PC-3 (cell line): Measurements from ENCODE around the gene SEPTIN1. TPM values are rescaled to one million over a fixed set of nuclear protein-coding genes. Genes with fewer than 3 reads are reported as not detected.

Experiments used
- ATAC-seq: fragments of 200-7000 bp; cut with Tn5 transposase; 2 replicates; pipeline ENCODE4 v1.9.1; 2020; ENCODE audit warnings: mild to moderate bottlenecking, moderate library complexity
- BruUV-seq: library from RNA; stranded (reverse); fragments of 400-500 nt; replicated peaks from 2 replicates; lab custom pipeline; 2021; lab: Mats Ljungman, UMichigan
- CTCF ChIA-PET: fragments of 300-600 bp; sonication (Branson Sonifier 250); formaldehyde crosslinking; loops from one replicate; lab custom pipeline; 2022; ENCODE audit warnings: antibody characterized with exemption; lab: Charles Lee
- POLR2A ChIA-PET: fragments of 300-600 bp; sonication (Branson Sonifier 250); formaldehyde crosslinking; loops from one replicate; lab custom pipeline; 2022; ENCODE audit warnings: antibody characterized with exemption; ENCODE audit not compliant: unreplicated experiment; lab: Charles Lee
- DNase-seq: peaks from one replicate; pipeline ENCODE4 v3.0.0-alpha.2; 2015
- H2AFZ ChIP-seq: fragments of 300-600 bp; sonication (generic); 2 replicates; pipeline ENCODE4 v1.6.0; 2016; ENCODE audit warnings: antibody characterized with exemption, low read length
- H3F3A ChIP-seq: fragments of 300-600 bp; sonication (generic); one replicate; pipeline ENCODE4 v1.6.0; 2017; ENCODE audit warnings: antibody characterized with exemption, low read length, control low read depth, mild to moderate bottlenecking; ENCODE audit not compliant: unreplicated experiment
- H3K27ac ChIP-seq: fragments of 300-600 bp; sonication (generic); 2 replicates; pipeline ENCODE4 v1.5.1; 2016; ENCODE audit warnings: mild to moderate bottlenecking, low read length
- H3K27me3 ChIP-seq: fragments of 300-600 bp; sonication (generic); 2 replicates; pipeline ENCODE4 v1.6.1; 2016; ENCODE audit warnings: low read length, mixed read lengths
- H3K36me3 ChIP-seq: fragments of 300-600 bp; sonication (generic); 2 replicates; pipeline ENCODE4 v1.6.1; 2016; ENCODE audit warnings: low read depth, mixed run types, low read length, mixed read lengths
- H3K4me1 ChIP-seq: fragments of 300-600 bp; sonication (generic); 2 replicates; pipeline ENCODE4 v1.5.1; 2016; ENCODE audit warnings: low read length; ENCODE audit not compliant: insufficient read depth
- H3K4me2 ChIP-seq: fragments of 300-600 bp; sonication (generic); 2 replicates; pipeline ENCODE4 v1.6.0; 2016; ENCODE audit warnings: low read length
- H3K4me3 ChIP-seq: fragments of 300-600 bp; sonication (generic); 2 replicates; pipeline ENCODE4 v1.5.1; 2016; ENCODE audit warnings: mild to moderate bottlenecking, low read length, mixed read lengths
- H3K79me2 ChIP-seq: fragments of 300-600 bp; sonication (generic); 2 replicates; pipeline ENCODE4 v1.6.1; 2017; ENCODE audit warnings: low read length, mixed read lengths
- H3K9ac ChIP-seq: fragments of 300-600 bp; sonication (generic); 2 replicates; pipeline ENCODE4 v1.6.0; 2016; ENCODE audit warnings: mild to moderate bottlenecking, low read length
- H3K9me2 ChIP-seq: fragments of 300-600 bp; sonication (generic); replicated peaks from 2 replicates; pipeline ENCODE4 v1.6.1; 2016; ENCODE audit warnings: mixed run types, low read length, mixed read lengths
- H3K9me3 ChIP-seq: fragments of 300-600 bp; sonication (generic); 2 replicates; pipeline ENCODE4 v1.6.1; 2016; ENCODE audit warnings: low read length, mixed read lengths
- H4K20me1 ChIP-seq: fragments of 300-600 bp; sonication (generic); 2 replicates; pipeline ENCODE4 v1.6.1; 2016; ENCODE audit warnings: low read length, mixed read lengths
- CTCF ChIP-seq: fragments of 300-600 bp; sonication (generic); conservative IDR thresholded peaks from 2 replicates; pipeline ENCODE4 v1.5.1; 2017; ENCODE audit warnings: antibody characterized with exemption, low read depth, mild to moderate bottlenecking, low read length
- EZH2 ChIP-seq: fragments of 300-600 bp; sonication (generic); IDR thresholded peaks from one replicate; pipeline ENCODE4 v1.6.1; 2017; ENCODE audit warnings: antibody characterized with exemption, mild to moderate bottlenecking, low read length; ENCODE audit not compliant: unreplicated experiment
- EZH2phosphoT487 ChIP-seq: fragments of 300-600 bp; sonication (generic); IDR thresholded peaks from 2 replicates; pipeline ENCODE4 v1.6.1; 2018; ENCODE audit warnings: mild to moderate bottlenecking, antibody characterized with exemption, low read length, borderline replicate concordance
- intact Hi-C: fragments of 100-400 bp; cut with micrococcal nuclease; formaldehyde crosslinking; loops from 2 replicates; pipeline ENCODE4 v1.9.0; 2023
- total RNA-seq: library from RNA; depleted of rRNA; stranded (reverse); fragments of >200 nt; gene quantifications from 2 replicates; pipeline ENCODE4 v1.2.3, GENCODE V29; 2014

The SEPTIN1 gene
- total RNA-seq, 1 experiment from 2014 or later = 0.55 TPM

GRCh38 chr16:30371248-30371816, 11.0 kb downstream of the SEPTIN1 start:
- H3K79me2 ChIP-seq = peaks cover 35% of the 10 kb centered on the region
- DNase-seq (no peak), ATAC-seq (no peak)
- no peak for TF ChIP-seq CTCF
- TF ChIP-seq EZH2phosphoT487 = no peak
- TF ChIP-seq EZH2 = no peak
- peak overlapping the region; percentile 25 for H3K9ac ChIP-seq
- H3K36me3 ChIP-seq = no peaks in the 10 kb centered on the region
- POLR2A ChIA-PET = interaction anchor here (0.6 to 0.7 kb wide), 2 partner anchors 48 to 376 kb away, joined by 3 to 4 read pairs; no protein-coding TSS in a partner anchor
- H3K9me2 ChIP-seq = no peaks in the 10 kb centered on the region
- intact Hi-C loops = no loop called here
- peak overlapping the region; percentile 62 for H3K4me3 ChIP-seq
- H4K20me1 ChIP-seq = peaks cover 19% of the 10 kb centered on the region
- peak overlapping the region; percentile 80 for H3K4me2 ChIP-seq
- CTCF ChIA-PET = interaction anchor here (0.6 to 1.3 kb wide), 4 partner anchors 24 to 472 kb away, joined by 4 to 8 read pairs (median 4); partner anchors contain the start of genes DCTPP1, SEZ6L2 and ZNF48
- peak overlapping the region; percentile 66 for H2AFZ ChIP-seq
- H3K9me3 ChIP-seq = no peaks in the 10 kb centered on the region
- no peak overlapping the region for H3K27ac ChIP-seq
- no peaks in the 10 kb centered on the region for H3F3A ChIP-seq
- H3K27me3 ChIP-seq = no peaks in the 10 kb centered on the region
- H3K4me1 ChIP-seq = peaks cover 21% of the 10 kb centered on the region
- no TSS peak for BruUV-seq

GRCh38 chr16:30370456-30371247, 11.7 kb downstream of the SEPTIN1 start, which contains the start of gene TBC1D10B:
TBC1D10B (minus strand) TSS chr16:30370494; CDS start chr16:30370183, 311 bp downstream.
- H3K4me1 ChIP-seq = peaks cover 21% of the 10 kb centered on the region
- H3K4me3 ChIP-seq = peak within 1 kb of the TSS; percentile 94
- H3K9me2 ChIP-seq = no peaks in the 10 kb centered on the region
- H3K27ac ChIP-seq = no peak within 1 kb of the TSS; the same call in 1 of the 2 replicates
- peak within 1 kb of the TSS; percentile 66 for H2AFZ ChIP-seq
- no TSS peak for BruUV-seq
- CTCF ChIA-PET = interaction anchor here (0.6 to 1.3 kb wide), 5 partner anchors 24 to 472 kb away, joined by 3 to 8 read pairs (median 4); partner anchors contain the start of genes DCTPP1, SEZ6L2, TBX6 and ZNF48
- POLR2A ChIA-PET = interaction anchor here (0.6 to 0.7 kb wide), 7 partner anchors 30 to 377 kb away, joined by 3 to 10 read pairs (median 3); no protein-coding TSS in a partner anchor
- DNase-seq (peak; percentile 99), ATAC-seq (peak; percentile 78)
- no peaks in the 10 kb centered on the region for H3K36me3 ChIP-seq
- no peaks in the 10 kb centered on the region for H3K9me3 ChIP-seq
- H3K9ac ChIP-seq = peak within 1 kb of the TSS; percentile 78
- TF ChIP-seq EZH2phosphoT487 = no peak
- no peak for TF ChIP-seq EZH2
- TF ChIP-seq CTCF = no peak; the same call in 1 of the 2 replicates
- no peaks in the 10 kb centered on the region for H3K27me3 ChIP-seq
- no peaks in the 10 kb centered on the region for H3F3A ChIP-seq
- peaks cover 42% of the 10 kb centered on the region for H3K79me2 ChIP-seq
- H4K20me1 ChIP-seq = peaks cover 19% of the 10 kb centered on the region
- intact Hi-C loops = loop anchor here (1.0 kb wide), 1 partner anchor 280 kb away; the partner anchor contains the start of gene PRR14
- peak within 1 kb of the TSS; percentile 100 for H3K4me2 ChIP-seq
